LNCAP (cell line): Measurements from ENCODE around the gene WDR35.

Experiments used
- TF ChIP-seq, protein P1 (sequence below): fragments of 450-650 bp; IDR thresholded peaks from 2 replicates; pipeline ENCODE4 v1.5.1; 2017; ENCODE audit warnings: mild to moderate bottlenecking

WDR35 gene

DNA sequence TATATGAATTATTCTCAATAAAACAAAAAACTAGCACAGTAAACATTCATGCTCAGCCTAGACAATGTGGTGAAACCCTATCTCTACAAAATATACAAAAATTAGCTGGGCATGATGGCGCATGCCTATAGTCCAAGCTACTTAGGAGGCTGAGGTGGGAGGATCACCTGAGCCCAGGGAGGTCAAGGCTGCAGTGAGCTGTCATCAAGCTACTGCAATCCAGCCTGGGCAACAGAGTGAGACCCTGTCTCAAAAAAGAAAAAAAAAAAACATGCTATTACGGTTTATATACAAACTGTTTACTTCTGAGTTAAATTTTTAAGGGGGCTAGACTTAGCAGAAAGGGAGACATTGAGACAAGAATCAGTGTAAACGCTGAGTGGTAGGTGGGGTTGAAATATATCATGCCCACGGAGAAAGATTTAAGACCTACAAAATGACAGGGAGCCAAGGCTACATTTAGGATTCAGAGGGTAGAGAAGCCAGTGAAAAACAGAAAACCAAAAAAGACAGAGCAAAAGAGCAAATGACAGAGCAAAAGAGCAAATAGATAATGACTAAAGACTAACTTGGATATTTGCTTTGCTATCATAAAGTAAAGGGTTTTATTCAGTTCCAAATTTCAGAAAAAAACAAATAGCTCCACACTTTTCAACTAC lies 95.6 kb downstream of the WDR35 start:
- TF ChIP-seq, protein P1, sequence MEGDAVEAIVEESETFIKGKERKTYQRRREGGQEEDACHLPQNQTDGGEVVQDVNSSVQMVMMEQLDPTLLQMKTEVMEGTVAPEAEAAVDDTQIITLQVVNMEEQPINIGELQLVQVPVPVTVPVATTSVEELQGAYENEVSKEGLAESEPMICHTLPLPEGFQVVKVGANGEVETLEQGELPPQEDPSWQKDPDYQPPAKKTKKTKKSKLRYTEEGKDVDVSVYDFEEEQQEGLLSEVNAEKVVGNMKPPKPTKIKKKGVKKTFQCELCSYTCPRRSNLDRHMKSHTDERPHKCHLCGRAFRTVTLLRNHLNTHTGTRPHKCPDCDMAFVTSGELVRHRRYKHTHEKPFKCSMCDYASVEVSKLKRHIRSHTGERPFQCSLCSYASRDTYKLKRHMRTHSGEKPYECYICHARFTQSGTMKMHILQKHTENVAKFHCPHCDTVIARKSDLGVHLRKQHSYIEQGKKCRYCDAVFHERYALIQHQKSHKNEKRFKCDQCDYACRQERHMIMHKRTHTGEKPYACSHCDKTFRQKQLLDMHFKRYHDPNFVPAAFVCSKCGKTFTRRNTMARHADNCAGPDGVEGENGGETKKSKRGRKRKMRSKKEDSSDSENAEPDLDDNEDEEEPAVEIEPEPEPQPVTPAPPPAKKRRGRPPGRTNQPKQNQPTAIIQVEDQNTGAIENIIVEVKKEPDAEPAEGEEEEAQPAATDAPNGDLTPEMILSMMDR: no peak

DNA sequence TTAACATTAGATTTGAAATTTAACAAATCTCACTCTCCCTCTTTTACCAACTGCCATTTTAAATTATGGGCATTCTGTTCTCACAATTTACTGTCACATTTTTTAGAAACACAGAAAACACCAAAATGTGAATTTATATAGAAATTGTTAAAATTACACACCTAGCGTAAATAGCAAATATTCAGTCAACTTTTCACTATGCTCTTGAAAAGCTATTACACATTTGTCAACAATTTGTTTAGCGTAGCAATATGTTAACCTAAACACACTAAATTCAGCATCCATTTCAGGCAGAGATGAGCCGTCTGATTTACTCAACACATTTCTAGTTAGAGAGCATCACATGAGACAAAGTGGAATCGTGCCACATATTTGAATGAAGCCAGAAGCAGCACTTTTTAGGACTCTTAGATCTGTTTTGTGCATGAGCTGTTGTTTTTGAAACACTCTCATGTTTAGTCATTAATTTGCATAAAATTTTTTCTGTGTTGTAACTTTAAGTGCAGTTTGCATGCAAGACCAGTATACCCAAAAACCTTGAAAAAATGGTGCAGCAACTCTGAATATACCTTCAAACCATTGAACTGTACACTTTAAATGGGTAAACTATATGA lies 96.3 kb downstream of the WDR35 start:
- TF ChIP-seq, protein P1: no peak

DNA sequence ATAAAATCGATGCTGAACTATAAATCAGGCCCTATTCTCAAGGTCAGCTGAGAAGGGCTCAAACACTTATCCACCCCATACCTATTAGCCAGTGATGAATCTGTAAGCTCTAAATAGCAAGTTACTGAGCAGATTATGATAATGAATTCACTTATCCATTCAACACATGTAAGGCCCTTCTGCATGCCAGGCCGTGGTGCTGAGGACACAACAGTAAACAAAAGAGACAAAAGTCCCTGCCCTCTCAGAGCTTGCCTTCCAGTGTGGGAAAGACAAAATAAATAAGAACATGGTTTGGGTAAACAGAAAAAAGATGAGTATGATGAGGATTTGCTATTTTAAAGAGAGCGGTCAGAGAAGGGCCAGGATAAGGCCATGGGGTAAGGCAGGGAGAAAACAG lies 99.8 kb downstream of the WDR35 start:
- TF ChIP-seq, protein P1: no peak

DNA sequence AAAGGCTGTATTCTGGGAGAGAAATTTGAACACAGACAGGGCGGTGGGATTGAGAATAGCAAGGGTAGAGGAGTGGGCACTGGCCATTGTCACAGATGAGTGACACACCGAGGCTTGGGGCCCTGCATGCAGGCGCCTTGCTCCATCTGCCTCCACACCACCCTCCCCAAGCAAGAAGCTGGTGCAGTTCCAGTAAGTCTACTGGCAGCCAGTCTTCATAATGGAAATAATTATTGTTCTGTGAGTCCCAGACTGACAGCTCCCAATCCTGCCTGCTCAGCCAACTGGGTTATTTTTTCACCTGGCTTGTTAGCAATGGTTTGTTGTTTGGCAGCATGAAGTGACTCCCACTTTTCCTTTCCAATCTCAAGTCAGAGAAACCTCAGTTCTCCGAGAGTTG lies 101.1 kb downstream of the WDR35 start:
- TF ChIP-seq, protein P1: no peak

DNA sequence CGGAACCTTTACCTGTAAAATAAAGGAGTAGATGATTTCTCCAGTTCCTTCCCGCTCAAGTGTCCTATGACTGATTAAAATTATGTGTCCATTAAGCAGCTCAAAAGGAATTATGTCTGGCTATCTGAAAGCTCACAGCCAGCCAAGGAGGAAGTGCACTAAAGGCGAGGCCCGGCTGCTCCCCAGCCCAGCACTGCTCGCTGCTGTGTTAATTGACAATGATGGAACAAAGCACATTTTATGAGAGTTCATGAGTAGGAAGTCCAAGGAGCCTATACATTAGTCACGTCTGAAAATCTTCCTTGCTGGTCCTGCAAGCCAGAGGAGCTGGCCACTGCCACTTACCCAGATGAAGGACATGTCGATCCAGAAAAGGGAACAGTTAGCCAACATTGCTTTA lies 102.4 kb downstream of the WDR35 start:
- TF ChIP-seq, protein P1: no peak

DNA sequence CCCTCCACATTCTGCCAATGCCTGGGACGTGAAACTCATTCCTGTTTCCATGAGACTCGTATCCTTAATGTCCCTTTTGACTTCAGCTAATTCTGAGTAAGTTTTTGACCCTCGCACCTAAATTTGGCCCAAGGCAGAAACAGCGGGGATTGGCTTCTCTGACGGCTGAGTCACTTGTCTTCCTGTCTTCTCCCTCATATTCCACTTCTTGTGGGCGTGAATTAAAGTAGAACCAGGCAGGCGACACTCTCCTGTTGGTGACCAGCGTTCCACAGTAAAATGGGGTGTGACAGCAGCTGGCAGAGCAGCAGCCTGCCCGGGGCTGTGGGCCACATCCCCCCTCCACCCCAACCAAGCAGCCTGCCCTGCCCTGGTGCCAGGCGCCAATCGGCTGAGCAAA lies 103.6 kb downstream of the WDR35 start:
- TF ChIP-seq, protein P1: no peak

DNA sequence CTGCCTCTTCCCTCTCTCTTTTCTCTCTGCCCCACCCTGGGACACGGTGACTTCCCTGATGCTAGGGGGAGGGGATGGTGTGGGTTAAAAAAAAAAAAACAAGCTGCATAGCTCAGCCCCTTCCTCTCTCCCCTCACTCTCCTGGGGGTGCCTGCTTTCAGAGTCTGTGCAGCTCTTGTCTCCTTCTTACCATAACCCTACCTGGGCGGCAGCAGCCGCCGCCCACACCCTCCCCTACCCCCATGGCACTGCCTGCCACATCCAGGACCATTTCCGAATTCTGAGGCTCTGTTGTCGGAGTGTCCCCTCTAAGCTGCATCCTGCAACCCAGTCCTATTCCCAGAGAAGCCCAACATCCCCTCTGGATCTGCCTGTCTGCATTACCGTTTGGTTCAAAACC lies 104.1 kb downstream of the WDR35 start:
- TF ChIP-seq, protein P1: no peak
